ENCODE results near the gene AP3S2.

AP3S2 gene

DNA sequence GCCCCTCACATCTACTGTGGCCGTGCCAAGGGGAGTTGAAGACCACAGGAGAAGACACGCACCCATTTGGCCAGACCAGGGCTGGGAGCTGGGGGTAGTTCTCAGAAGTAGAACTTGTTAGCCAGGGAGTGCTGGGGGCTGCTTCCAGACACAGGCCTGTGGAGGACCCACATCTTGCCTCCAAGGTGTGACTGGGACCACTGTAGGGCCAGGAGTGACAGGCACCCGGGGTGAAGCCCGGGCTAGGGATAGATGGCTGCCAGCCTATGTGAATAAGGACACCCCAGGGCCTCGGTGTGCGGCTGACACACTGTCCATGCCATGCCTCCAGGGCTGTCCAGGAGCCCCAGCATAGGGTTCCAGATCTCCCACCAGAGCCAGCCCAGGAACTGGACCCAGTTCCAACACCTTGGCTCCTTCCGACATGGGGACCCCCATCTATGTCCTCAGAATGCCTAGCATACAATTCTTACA lies 80.9 kb downstream of the AP3S2 start:
- DNase-seq: no peak

DNA sequence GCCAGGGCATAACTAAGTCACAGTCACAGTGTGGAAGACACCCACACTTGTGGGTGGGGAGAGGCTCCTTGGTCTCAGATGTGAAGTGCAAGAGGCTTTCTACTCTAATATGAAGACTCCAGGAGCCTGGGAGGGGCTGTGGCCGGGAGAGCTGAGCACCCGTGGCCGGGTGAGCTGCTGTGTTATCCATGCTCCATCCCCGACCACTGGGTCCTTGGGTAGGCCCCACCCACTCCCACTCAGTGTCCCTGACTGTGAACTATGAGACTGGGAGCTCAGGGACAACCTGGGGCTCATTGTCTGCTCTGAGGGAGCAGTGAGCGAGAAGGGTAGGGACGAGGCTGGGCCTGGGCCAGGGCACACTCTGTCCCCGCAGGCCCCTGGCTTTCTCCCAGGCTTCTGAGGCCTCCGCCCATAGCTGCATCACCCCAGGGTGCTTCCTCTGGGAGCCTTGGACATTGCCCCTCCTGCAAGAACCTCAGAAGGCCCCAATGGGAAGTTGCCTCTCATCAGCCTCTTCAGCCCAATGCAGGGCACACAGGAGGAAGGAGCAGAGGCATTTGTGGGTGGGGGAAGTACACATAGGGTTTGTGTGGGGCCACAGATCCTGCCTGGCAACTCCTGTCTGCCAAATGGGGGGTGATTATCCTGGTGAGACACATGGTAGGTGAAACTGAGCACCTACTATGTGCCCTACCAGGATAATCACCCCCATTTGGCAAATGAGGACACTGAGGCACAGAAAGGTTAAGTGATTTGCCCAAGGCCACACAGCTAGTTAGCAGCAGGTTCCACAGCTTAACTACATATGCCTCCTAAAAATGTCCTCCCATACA lies 81.6 kb downstream of the AP3S2 start:
- no peak for DNase-seq

DNA sequence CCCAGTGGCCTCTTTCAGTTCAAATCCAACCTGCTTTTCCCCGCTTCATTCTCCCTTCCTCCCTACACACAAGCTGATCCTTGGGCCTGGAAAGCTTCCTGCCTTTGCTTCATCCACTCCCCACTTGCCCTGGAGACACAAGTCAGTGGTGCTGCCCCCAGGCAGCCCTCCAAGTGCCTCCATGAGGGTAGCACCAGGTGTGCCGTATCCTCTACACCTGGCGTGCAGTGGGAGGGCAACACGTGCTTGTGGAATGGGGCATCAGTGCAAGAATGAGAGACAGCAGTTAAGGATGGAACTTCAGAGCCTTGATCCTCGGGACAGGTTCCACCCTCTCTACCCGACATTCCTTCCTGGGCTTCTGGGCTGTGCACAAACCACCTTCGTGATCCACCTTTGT lies 83.0 kb downstream of the AP3S2 start:
- DNase-seq: no peak

DNA sequence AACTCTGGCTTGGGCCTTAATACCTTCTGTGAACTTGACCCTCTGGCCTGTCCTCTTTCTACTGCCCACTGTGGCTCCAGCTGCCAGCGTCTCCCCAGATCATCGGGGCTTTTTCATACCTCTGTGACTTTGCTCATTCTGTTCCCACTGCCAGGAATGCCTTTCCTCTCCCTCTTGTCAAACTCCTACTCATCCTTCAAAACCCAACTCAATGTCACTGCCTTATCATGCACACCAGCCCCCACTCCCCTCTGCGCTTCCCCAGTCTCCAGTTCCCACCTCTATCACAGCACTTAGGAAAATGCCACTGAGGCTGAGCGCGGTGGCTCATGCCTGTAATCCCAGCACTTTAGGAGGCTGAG lies 84.0 kb downstream of the AP3S2 start:
- no peak for DNase-seq

DNA sequence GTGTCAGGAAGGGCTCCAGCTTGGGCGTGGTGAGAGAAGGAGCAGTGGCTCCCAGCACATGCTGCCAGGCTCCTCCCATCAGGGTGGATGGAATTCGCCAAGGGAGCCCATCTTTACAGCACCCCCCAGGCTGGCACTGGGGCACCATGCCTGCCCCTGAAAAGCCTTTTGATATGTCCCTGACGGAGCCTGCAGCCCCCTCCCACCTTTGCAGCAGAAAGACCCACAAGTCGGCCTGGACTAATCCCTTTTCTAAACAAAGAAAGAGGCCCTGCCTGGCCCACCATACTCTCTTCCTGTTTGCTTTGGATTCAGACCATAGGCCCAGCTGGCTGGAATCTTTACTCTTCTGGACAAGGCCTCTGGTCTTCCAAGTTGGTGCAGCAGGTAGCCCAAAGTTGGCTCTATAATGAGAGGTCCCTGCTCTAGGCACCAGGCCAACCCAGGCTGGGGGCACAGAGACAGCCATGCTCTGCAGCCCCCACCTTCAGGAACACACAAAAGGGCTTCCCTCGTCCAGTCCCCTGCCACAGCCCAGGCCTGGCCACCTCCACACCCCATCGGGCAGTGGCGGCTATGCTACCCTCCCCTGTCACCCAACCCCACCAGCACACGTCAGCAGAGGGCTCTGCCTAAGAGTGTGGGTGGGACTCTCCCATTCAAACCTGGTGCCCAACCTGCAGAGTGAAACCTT lies 84.6 kb downstream of the AP3S2 start:
- peak; percentile 6 for DNase-seq

DNA sequence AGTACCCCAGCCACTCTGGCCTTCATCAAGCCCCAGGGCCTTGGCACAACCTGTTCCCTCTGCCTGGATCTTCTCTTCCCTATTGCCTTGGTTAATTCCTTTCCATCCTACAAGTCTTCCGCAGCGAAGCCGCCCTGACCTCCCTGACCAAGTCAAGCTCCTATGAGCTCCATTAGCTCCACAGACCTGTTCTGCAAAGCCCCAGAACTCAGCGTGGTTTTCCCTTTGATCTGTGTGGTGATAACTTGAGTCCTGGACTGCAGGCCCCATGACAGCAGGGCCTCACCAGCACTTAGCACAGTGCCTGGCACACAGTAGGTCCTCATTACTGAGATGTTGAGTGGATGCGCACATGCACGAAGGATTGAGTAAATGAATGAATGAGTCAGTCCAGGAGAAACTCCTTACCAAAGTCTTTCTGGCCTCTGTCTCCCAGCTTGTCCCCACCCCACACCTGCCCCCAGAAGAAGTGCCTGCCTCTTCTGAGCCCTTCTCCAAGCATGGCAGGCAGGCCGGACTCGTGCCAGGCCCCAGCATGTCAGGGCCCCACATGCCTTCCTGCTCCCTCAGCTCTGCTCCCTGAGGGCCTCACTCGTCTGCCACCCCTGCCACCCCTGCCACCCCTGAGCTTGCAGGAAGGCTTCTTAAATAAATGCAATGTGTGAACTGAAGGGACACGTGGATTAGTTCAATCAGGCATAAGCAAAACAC lies 85.5 kb downstream of the AP3S2 start:
- no peak for DNase-seq

DNA sequence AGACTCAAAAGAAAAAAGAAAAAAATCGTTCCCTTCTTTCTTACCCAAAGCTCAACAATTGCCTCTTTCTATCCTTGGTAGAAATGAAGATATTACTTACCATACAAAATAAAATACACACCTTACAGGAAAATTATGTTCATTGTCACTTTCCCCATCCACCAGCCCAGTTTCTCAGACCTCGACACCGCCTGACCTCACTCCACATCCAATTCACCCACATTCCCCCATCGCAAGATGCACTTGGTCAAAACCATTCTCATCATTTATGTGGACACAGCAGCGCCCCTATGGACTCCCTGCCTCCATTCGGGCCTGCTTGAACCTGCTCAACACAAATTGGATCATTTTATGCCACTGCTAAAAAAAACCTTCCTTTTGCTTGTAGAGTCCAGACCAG lies 86.1 kb downstream of the AP3S2 start:
- DNase-seq: no peak

DNA sequence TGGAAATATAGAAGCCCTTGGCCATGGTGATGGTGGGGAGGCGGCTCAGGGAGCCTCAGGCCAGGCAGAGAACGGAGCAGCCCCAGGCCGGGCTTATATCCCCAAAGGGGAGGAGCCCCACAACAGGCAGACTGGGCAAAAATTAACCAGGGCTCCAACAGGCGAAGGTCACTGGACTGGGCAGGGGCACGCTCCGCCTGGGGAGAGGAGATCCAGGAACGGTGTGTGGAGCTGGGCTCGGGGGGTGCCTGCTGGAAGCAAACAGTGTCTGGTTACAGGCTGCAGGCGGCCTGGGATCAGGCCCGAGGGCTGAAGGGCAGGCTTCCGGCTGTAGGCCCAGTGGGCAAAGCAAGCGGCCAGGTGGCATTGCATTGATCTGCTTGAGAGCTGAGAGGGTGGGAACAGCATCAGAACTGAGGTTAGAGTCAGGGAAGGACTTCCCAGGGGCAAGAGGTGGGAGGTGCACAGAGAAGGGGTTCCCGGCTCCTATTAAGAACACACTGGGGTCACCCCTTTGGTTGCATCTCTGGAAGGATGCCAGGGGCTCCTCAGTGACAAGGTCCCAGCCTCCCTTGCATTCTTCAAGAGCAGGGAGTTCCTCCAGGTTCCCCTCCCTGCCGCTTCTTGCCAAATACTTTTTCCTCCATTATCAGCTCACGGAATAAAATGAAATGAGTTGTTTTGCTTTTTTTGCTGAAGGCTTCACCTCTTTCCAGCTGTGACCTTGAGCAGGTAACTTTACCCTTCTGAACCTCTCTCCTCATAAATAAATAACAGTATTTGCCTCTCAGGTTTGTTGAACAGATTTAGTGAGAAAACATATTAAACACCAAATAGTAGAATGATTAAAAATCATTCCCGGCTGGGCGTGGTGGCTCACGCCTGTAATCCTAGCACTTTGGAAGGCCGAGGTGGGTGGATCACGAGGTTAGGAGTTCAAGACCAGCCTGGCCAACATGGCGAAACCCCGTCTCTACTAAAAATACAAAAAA lies 86.9 kb downstream of the AP3S2 start:
- peak; percentile 25 for DNase-seq

DNA sequence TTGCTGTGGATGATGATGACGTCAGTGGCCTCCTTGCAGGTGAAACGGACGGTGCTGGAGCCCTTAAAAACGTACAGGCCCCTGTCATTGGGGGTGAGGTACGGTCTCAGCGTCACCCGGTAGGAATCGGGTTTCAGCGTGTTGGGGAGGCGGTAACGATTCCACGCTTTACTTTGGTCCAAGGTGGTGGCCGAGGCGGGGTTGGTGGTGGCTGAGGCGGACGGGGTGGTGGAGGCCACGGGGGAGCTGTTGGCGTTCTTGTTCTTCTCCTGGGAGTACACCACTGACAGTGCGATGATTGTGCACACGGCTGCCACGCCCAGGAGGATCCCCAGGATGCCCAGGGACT lies 87.6 kb downstream of the AP3S2 start:
- no peak for DNase-seq

DNA sequence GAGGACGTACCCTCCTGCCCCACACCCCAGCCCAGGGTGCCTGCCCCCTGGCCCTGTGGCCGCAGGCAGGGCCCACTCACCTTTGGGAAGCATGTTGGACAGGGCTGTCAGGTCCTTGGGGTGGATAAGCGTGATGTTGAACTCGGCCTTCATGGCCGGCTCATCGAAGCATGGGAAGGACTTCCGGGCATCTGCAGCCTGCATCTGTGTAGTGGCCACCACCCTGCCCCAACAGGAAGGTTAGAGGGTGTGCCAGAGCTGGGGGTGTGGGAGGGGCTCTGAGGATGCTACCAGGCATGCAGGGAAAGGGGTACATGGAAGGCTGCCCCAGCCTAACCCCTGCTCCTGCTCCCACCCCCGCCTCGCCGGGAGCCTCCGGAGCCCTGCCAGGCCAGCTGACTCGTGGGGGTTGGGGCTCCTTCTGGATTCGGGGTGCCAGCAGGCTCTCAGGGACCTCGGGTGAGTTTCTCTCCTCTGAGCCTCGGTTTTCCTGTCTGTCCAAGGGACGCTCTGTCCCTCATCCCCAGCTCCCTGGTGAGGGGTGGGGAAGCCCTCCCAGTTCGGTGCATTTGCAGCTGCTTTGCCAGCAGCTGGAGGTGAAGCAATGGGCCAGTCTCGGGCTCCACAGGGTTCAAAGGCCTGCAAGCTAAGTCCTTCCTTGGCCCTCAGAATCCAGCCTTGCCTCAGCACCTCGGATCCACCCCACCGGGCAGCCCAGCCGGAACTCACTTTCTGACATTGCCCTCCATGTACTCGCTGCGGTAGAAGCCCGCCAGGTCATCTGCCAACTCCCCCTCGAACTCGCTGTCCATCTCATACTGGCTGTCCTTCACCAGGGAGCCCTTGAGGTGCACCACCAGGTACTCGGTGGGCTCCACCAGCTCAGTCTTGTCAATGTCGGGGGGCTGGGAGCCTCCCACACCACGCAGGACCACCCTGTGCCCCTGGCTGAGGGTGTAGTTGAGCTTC lies 88.3 kb downstream of the AP3S2 start:
- DNase-seq: no peak

DNA sequence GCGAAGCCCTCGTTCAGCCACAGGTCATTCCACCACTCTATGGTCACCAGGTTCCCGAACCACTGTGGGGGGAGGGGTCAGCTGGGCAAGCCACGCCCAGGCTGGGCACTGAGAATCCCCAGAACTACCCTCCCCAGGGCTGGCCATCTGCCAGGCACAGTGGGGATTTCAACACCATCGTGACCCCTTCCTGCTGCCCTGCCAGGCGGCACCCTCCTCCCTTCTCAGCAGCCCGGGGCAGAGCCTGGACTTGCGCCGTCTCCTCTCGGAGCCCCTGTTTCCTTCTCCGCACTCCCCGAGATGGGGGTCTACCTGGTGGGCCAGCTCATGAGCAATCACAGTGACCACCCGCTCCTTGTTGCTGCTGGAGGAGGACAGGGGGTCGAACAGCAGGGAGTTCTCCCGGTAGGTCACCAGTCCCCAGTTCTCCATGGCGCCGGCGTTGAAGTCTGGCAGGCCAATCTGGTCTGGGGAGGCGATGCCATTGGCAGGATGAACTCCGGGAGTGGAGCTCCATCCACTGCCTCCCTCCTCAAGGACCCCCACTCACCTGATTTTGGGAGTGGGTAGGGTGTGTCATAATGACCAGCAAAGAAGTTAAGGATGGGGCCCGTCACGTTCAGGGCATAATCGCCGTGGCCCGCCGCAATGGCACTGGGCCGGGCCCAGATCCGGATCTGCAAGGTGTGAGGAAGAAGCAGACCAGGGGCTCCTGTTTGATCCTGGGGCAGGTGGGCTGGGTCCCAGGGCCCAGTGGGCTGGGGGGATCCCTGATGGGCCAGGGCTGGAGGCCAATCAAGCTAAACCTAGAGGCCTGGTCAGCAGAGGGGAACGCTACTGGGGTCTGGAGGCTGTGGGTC lies 89.6 kb downstream of the AP3S2 start:
- DNase-seq: no peak

DNA sequence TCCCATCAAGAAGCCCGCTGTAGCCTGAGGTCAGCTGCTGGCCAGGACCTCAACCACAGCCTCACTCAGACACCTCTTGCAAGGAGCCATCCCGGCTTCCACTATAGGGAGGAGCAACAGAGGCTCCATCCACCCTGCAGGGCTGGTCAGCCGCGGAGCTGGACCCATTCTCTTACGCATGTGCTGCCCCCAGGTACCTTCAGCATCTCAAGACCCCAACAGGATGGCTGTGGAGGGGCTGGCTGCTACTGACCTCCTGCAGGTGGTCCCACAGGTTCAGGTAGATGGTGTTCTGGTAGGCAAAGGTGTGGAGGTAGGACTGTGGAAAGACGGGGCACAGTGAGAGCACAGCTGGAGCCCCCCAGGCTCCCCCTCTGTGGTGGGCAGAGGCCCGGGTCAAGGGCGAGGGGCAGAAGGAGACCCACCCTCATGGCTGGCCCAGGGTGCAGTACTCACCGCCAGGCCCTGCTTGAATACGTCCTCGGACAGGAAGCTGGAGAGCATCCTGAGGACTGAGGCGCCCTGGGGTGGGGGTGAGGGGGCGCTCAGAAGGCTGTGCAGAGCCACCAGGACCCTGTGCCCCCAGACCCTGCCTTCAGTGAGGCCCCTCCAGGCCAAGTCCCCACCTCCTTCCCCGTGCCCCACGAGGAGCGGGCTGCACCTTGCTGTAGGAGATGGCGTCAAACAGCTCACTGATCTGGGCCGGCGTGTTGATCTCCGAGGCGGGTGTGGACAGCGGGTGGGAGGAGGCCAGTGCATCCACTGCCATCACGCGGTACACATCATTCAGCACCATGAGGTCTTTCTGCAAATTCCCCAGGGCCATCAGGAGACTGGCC lies 90.6 kb downstream of the AP3S2 start:
- DNase-seq: no peak

DNA sequence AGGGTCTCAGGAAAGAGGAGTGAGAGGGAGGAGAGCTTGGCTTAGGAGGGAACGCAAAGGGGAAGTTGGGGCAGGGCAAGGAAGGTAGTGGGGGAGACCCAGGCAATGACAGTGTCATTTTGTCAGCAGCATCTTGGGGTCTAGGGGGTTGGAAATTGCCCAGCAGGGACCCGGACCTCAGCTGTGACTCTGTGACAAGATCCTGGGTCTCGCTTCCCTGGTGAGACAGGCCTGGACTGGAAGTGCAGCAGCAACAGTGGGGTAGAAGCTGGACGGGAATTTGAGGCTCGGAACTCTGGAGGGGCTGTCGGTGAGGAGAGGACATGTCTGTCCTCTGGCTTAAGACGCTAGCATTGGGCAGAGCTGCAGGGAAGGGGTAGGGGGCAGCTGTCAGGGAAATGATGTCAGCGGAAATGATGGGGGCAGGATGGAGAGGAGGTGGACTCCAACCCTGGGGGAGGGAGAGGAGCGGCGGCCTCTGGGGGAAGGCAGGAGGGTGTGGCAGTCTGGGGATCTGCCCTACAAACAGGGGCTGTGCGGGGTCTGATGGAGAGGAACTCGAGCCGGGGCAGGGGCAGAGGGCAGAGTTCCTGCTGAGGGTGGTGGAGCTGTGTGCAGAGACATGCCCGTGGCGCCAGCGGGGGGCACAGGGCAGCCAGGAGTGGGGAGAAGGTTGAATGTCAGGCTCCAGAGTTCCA lies 91.4 kb downstream of the AP3S2 start:
- no peak for DNase-seq

DNA sequence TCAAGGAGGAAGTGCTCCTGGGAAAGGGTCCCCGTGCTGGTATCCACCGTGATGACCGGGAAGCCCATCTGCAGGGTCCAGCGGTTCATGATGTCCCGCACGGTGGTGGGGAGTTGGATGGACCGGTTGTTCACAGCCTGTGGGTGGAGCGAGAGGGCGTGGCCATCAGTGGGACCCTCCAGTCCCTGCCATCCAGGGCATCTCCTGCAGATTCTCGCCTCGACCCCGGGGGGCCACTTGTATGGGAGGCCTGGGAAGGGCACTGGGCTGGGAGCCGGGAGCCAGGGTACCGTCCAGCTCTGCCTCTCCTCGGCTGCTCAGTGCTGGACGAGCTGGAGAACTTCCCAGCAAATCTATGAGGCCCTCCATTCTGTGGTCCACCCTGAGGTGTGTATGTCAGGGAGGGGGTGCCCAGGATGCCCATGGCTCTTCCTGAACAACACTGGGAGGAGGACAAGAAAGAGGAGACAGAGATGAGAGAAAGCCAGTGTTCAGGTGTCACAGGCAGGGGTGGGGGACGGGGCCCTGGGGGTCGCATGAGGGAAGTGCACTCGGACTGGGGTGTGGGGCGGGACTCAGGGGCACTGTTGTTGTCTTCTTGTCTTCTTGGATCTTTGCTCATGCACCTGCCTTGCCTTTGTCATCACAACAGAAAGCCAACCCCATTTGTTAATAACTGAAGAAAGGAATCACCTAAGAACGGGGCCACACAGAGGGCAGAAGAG lies 92.2 kb downstream of the AP3S2 start:
- DNase-seq: no peak

DNA sequence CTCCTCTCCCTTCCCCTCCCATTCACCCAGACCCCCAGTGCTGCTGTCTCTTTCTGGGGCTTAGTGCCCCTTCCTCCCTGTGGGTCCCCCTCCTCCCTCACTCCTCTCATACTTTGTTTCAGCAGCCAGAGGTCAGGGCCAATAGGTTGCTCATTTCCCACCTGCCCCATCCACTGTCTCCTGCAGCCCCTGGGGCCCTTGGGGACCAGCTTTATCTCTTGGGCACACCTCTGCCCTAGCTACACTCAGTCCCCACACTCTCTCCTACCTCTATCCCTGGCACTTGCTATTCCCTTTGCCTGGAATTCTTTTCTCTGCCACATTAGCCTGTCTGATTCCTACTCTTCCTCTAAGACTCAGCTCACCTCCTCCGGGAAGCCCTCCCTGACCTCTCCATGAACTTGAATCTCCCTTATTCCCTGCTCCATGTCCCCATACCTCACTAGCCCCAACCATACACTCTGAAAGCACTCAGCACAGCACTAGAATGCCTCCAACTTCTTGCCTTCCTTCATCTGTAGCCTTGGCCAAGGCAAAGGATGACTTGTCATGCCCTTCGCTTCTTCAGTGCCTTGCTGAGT lies 93.8 kb downstream of the AP3S2 start:
- no peak for DNase-seq

DNA sequence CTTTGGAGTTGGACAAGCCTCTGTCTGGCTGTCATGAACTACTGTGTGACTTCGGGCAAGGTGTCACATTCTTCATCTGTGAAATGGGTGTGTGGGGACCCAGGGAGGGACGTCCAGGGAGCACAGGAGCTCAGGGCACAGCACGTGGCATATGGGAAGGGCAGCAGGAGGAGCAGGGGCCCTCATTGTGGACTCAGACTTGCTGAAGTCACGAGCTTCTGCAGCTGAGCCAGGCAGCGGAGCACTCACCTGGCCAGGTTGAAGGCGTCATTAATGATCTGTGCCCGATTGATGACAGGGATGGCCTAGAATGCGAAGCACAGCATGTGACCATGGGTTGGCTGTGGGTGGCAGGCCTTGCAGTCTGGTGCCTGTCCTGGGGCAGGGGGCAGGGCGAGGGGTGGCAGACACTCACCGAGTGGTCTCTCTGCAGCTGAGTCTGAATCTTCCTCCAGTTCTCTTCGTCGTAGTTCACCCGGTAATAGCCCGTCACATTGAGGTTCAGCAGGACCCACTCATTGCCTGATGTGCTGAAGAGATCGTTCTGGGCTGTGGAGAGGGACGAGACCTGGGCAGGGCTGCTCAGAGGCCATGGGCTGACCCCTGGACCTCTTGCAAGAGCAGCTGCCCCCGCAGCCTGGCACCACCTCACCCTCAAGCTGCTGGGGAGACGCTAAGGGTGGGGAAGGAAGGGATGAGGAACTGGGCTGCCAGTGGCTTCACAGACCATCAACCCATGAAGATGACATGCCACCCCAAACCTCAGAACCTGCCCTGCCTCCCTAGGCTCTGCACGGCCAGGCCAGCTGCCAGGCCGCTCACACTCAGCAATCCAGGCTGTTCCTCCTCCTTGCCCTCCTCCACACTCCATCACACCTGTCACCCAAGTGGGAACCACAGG lies 94.5 kb downstream of the AP3S2 start:
- no peak for DNase-seq
